DMS79 treated with DMSO at 0.1 percent for 48 hours (cell line): ENCODE results near the gene KRT33A.
"Not testable (repeated sequence)": the region's sequence is repeated elsewhere in the genome, so short reads cannot be mapped to it uniquely, and the experiment has no call there.

Experiments used
- DNase-seq: peaks from one replicate; lab custom pipeline; 2025; lab: John Stamatoyannopoulos, UW

The KRT33A gene

GRCh38 chr17:41350381-41350878 is at the start of gene KRT33A:
Gene KRT33A (minus strand): TSS chr17:41350828. CDS start chr17:41350767, 61 bp downstream.
- not testable (repeated sequence) for DNase-seq

- DNase-seq = no peak
Measured at GRCh38 chr17:41396996-41397660, 46.5 kb upstream of the KRT33A start, which contains the start of gene KRT31. Gene KRT31 (minus strand): TSS chr17:41397608. CDS start chr17:41397539, 69 bp downstream.

- no peak for DNase-seq
Measured at GRCh38 chr17:41396340-41396739, 45.7 kb upstream of the KRT33A start.

- DNase-seq = no peak
Measured at GRCh38 chr17:41395611-41396010, 45.0 kb upstream of the KRT33A start.

- DNase-seq = not testable (repeated sequence)
Measured at GRCh38 chr17:41395044-41395443, 44.4 kb upstream of the KRT33A start.

- DNase-seq = no peak
Measured at GRCh38 chr17:41394254-41394996, 43.8 kb upstream of the KRT33A start.

- DNase-seq = no peak
Measured at GRCh38 chr17:41393826-41394225, 43.2 kb upstream of the KRT33A start.

GRCh38 chr17:41393294-41393693 is 42.7 kb upstream of the KRT33A start:
- no peak for DNase-seq

GRCh38 chr17:41392278-41392677 is 41.6 kb upstream of the KRT33A start:
- no peak for DNase-seq

- no peak for DNase-seq
Measured at GRCh38 chr17:41391535-41391934, 40.9 kb upstream of the KRT33A start.

GRCh38 chr17:41390411-41390938 is 39.8 kb upstream of the KRT33A start:
- DNase-seq = no peak

- DNase-seq = no peak
Measured at GRCh38 chr17:41387670-41388069, 37.0 kb upstream of the KRT33A start.

GRCh38 chr17:41386227-41386626 is 35.6 kb upstream of the KRT33A start:
- DNase-seq = no peak

- DNase-seq = no peak
Measured at GRCh38 chr17:41383690-41384089, 33.1 kb upstream of the KRT33A start.

- no peak for DNase-seq
Measured at GRCh38 chr17:41382394-41382793, 31.8 kb upstream of the KRT33A start.

- DNase-seq = not testable (repeated sequence)
Measured at GRCh38 chr17:41381943-41382342, 31.3 kb upstream of the KRT33A start, which contains the start of gene KRT34. Gene KRT34 (minus strand): TSS chr17:41382306. CDS start chr17:41382246, 60 bp downstream.

- not testable (repeated sequence) for DNase-seq
Measured at GRCh38 chr17:41380091-41380490, 29.5 kb upstream of the KRT33A start.

GRCh38 chr17:41377546-41377945 is 26.9 kb upstream of the KRT33A start:
- DNase-seq = no peak

- no peak for DNase-seq
Measured at GRCh38 chr17:41369713-41370112, 19.1 kb upstream of the KRT33A start, which contains the start of gene KRT33B. Gene KRT33B (minus strand): TSS chr17:41369813. CDS start chr17:41369750, 63 bp downstream.

- no peak for DNase-seq
Measured at GRCh38 chr17:41369023-41369422, 18.4 kb upstream of the KRT33A start.

GRCh38 chr17:41367426-41368075 is 16.9 kb upstream of the KRT33A start:
- no peak for DNase-seq

GRCh38 chr17:41366070-41366469 is 15.4 kb upstream of the KRT33A start:
- DNase-seq = no peak
